Calu3 (cell line): ENCODE data around the gene NTRK2. TPM values are rescaled to one million over a fixed set of nuclear protein-coding genes. Genes with fewer than 3 reads are reported as not detected.

Experiments
- BruUV-seq: library from RNA; stranded (reverse); fragments of 400-500 nt; replicated peaks from 2 replicates; lab custom pipeline; 2021; lab: Mats Ljungman, UMichigan
- CTCF ChIA-PET: fragments of 300-600 bp; sonication (Branson Sonifier 250); formaldehyde crosslinking; loops from one replicate; lab custom pipeline; 2022; ENCODE audit warnings: antibody characterized with exemption; lab: Charles Lee
- DNase-seq: peaks from one replicate; pipeline ENCODE4 v3.0.0; 2022
- H3K27ac Mint-ChIP-seq: one replicate; pipeline ENCODE4 v1.8.0; 2022; ENCODE audit warnings: mixed read lengths; ENCODE audit not compliant: unreplicated experiment
- H3K27me3 Mint-ChIP-seq: one replicate; pipeline ENCODE4 v1.8.0; 2022; ENCODE audit warnings: mixed read lengths; ENCODE audit not compliant: unreplicated experiment
- H3K36me3 Mint-ChIP-seq: one replicate; pipeline ENCODE4 v1.8.0; 2022; ENCODE audit warnings: mild to moderate bottlenecking, moderate library complexity, mixed read lengths; ENCODE audit not compliant: insufficient read depth, unreplicated experiment
- H3K4me1 Mint-ChIP-seq: one replicate; pipeline ENCODE4 v1.8.0; 2022; ENCODE audit warnings: mild to moderate bottlenecking, low read depth, mixed read lengths; ENCODE audit not compliant: unreplicated experiment
- H3K4me3 Mint-ChIP-seq: one replicate; pipeline ENCODE4 v1.8.0; 2022; ENCODE audit warnings: mild to moderate bottlenecking, low read depth, moderate library complexity, mixed read lengths; ENCODE audit not compliant: unreplicated experiment
- H3K9me3 Mint-ChIP-seq: one replicate; pipeline ENCODE4 v1.8.0; 2022; ENCODE audit warnings: low read depth, mixed read lengths; ENCODE audit not compliant: unreplicated experiment
- CTCF ChIP-seq: fragments of 200-600 bp; IDR thresholded peaks from one replicate; pipeline ENCODE4 v1.8.0; 2022; ENCODE audit warnings: antibody characterized with exemption; ENCODE audit not compliant: unreplicated experiment
- intact Hi-C: fragments of 100-400 bp; cut with micrococcal nuclease; formaldehyde crosslinking; loops from one replicate; pipeline ENCODE4 v1.10.0; 2022; ENCODE audit not compliant: unreplicated experiment
- total RNA-seq: library from RNA; stranded (reverse); gene quantifications from 2 replicates; pipeline ENCODE4 v1.2.3, GENCODE V29; 2022

The NTRK2 gene
- total RNA-seq, 1 experiment from 2014 or later = 2.1 TPM

- no TSS peak for BruUV-seq
- Mint-ChIP-seq H3K27ac (no peak overlapping the region), H3K9me3 (no peaks in the 10 kb centered on the region), H3K27me3 (no peaks in the 10 kb centered on the region), H3K4me1 (peaks cover 8% of the 10 kb centered on the region), H3K36me3 (no peaks in the 10 kb centered on the region), H3K4me3 (no peak overlapping the region)
- no peak for TF ChIP-seq CTCF
- intact Hi-C loops = no loop called here
- CTCF ChIA-PET = interaction anchor here (1.0 kb wide), 1 partner anchor 100 kb away, joined by 3 read pairs; no protein-coding TSS in a partner anchor
- DNase-seq = no peak
These were observed 373.6 kb downstream of the NTRK2 start for GRCh38 chr9:85042981-85043647.

GRCh38 chr9:85045271-85045670, 375.7 kb downstream of the NTRK2 start:
- no peaks in the 10 kb centered on the region for H3K36me3 Mint-ChIP-seq
- BruUV-seq = no TSS peak
- no peak overlapping the region for H3K4me3 Mint-ChIP-seq
- no peaks in the 10 kb centered on the region for H3K9me3 Mint-ChIP-seq
- H3K27me3 Mint-ChIP-seq = no peaks in the 10 kb centered on the region
- TF ChIP-seq CTCF = no peak
- DNase-seq = no peak
- CTCF ChIA-PET = no interaction called here
- peaks cover 8% of the 10 kb centered on the region for H3K4me1 Mint-ChIP-seq
- no peak overlapping the region for H3K27ac Mint-ChIP-seq
- intact Hi-C loops = no loop called here

GRCh38 chr9:85046475-85046874, 376.9 kb downstream of the NTRK2 start:
- Mint-ChIP-seq H3K36me3 (no peaks in the 10 kb centered on the region), H3K4me1 (peaks cover 8% of the 10 kb centered on the region), H3K27me3 (no peaks in the 10 kb centered on the region), H3K9me3 (no peaks in the 10 kb centered on the region), H3K27ac (no peak overlapping the region), H3K4me3 (no peak overlapping the region)
- CTCF ChIA-PET = no interaction called here
- BruUV-seq = no TSS peak
- TF ChIP-seq CTCF = no peak
- intact Hi-C loops = no loop called here
- DNase-seq = no peak

GRCh38 chr9:85053206-85053786, 383.8 kb downstream of the NTRK2 start:
- H3K4me1 Mint-ChIP-seq = peaks cover 14% of the 10 kb centered on the region

More at GRCh38 chr9:85053206-85053786, 383.8 kb downstream of the NTRK2 start:
- intact Hi-C loops = no loop called here
- no TSS peak for BruUV-seq
- TF ChIP-seq CTCF = no peak
- H3K36me3 Mint-ChIP-seq = no peaks in the 10 kb centered on the region
- no peaks in the 10 kb centered on the region for H3K9me3 Mint-ChIP-seq
- peak overlapping the region; percentile 41 for H3K27ac Mint-ChIP-seq
- H3K27me3 Mint-ChIP-seq = no peaks in the 10 kb centered on the region
- CTCF ChIA-PET = no interaction called here
- DNase-seq = peak; percentile 2
- peak overlapping the region; percentile 28 for H3K4me3 Mint-ChIP-seq
